H1 (cell line): ENCODE measurements around the gene TWIST2. TPM values are rescaled to one million over a fixed set of nuclear protein-coding genes. Genes with fewer than 3 reads are reported as not detected.

Source experiments
- CTCF ChIA-PET: fragments of 300-600 bp; sonication (Branson Sonifier 250); formaldehyde crosslinking; loops from one replicate; lab custom pipeline; 2021; ENCODE audit not compliant: partially characterized antibody; lab: Charles Lee
- POLR2A ChIA-PET: fragments of 300-600 bp; sonication (Branson Sonifier 250); formaldehyde crosslinking; loops from one replicate; lab custom pipeline; 2021; ENCODE audit warnings: inconsistent platforms; ENCODE audit not compliant: partially characterized antibody; lab: Charles Lee
- DNase-seq, 2 experiments: peaks; one replicate each; pipeline versions ENCODE4 v3.0.0 to v3.0.0-alpha.2; 2010 to 2022; ENCODE audit warnings: low spot score in 2 of 2, low read depth in 1 of 2, mixed read lengths in 1 of 2
- FAIRE-seq: peaks from 2 replicates; lab custom pipeline; 2011; peaks lifted over from hg19 to GRCh38; lab: Jason Lieb, UNC
- H2AFZ ChIP-seq: 2 replicates; pipeline ENCODE4 v1.8.1; 2012; ENCODE audit warnings: low read length, inconsistent platforms
- H2AK5ac ChIP-seq: 2 replicates; pipeline ENCODE4 v1.6.1; 2013; ENCODE audit warnings: low read depth, low read length
- H2BK120ac ChIP-seq: replicated peaks from 2 replicates; pipeline ENCODE3; 2013; ENCODE audit warnings: low read depth, low read length, inconsistent platforms
- H2BK12ac ChIP-seq: 2 replicates; pipeline ENCODE4 v1.6.1; 2013; ENCODE audit warnings: low read depth, low read length
- H2BK15ac ChIP-seq: 2 replicates; pipeline ENCODE4 v1.6.1; 2013; ENCODE audit warnings: low read length
- H2BK20ac ChIP-seq: 2 replicates; pipeline ENCODE4 v1.6.1; 2013; ENCODE audit warnings: low read length
- H2BK5ac ChIP-seq: 2 replicates; pipeline ENCODE4 v1.6.1; 2013; ENCODE audit warnings: low read depth, low read length
- H3K14ac ChIP-seq: 2 replicates; pipeline ENCODE4 v1.6.1; 2013; ENCODE audit warnings: inconsistent platforms; ENCODE audit not compliant: insufficient read length
- H3K18ac ChIP-seq: 2 replicates; pipeline ENCODE4 v1.6.1; 2013; ENCODE audit warnings: low read length; ENCODE audit errors: extremely low read depth
- H3K23ac ChIP-seq: 2 replicates; pipeline ENCODE4 v1.6.1; 2013; ENCODE audit warnings: inconsistent platforms; ENCODE audit not compliant: insufficient read length
- H3K23me2 ChIP-seq: 2 replicates; pipeline ENCODE4 v1.6.1; 2013; ENCODE audit warnings: low read depth, low read length
- H3K27ac ChIP-seq: 2 replicates; pipeline ENCODE4 v1.6.1; 2011; ENCODE audit warnings: low read depth, low read length, inconsistent platforms
- H3K27me3 ChIP-seq, 4 experiments: replicated peaks in 1 of 4; 1 replicate in 1 of 4; 2 replicates in 3 of 4; pipeline versions ENCODE4 v1.6.1 to v1.8.1; 2011 to 2013; ENCODE audit warnings: low read length in 3 of 4, mild to moderate bottlenecking in 3 of 4, inconsistent platforms in 2 of 4, mixed read lengths in 2 of 4, moderate library complexity in 1 of 4; ENCODE audit not compliant: control insufficient read depth in 3 of 4, insufficient read depth in 3 of 4; ENCODE audit errors: extremely low read depth in 1 of 4
- H3K36me3 ChIP-seq, 4 experiments: 2 replicates each; pipeline versions ENCODE4 v1.6.1 to v1.8.1; 2011 to 2013; ENCODE audit warnings: mild to moderate bottlenecking in 4 of 4, low read length in 3 of 4, moderate library complexity in 2 of 4, control low read depth in 1 of 4, inconsistent platforms in 1 of 4; ENCODE audit not compliant: insufficient read depth in 4 of 4, control insufficient read depth in 2 of 4
- H3K4ac ChIP-seq: replicated peaks from 2 replicates; pipeline ENCODE3; 2013; ENCODE audit warnings: low read length, low read depth, mixed read lengths, inconsistent platforms; ENCODE audit not compliant: insufficient read length
- H3K4me1 ChIP-seq, 4 experiments: replicated peaks in 1 of 4; 1 replicate in 1 of 4; 2 replicates in 3 of 4; pipeline versions ENCODE4 v1.6.1 to v1.8.1; 2011 to 2013; ENCODE audit warnings: low read length in 3 of 4, inconsistent platforms in 2 of 4, mixed read lengths in 1 of 4; ENCODE audit not compliant: insufficient read depth in 4 of 4, control insufficient read depth in 3 of 4
- H3K4me2 ChIP-seq, 2 experiments: 2 replicates each; pipeline versions ENCODE4 v1.6.1 to v1.8.1; 2011 to 2013; ENCODE audit warnings: low read depth in 2 of 2, low read length in 2 of 2, control low read depth in 1 of 2, inconsistent platforms in 1 of 2, mild to moderate bottlenecking in 1 of 2; ENCODE audit not compliant: insufficient read depth in 1 of 2
- H3K4me3 ChIP-seq, 4 experiments: fragments of 200-600, 300-600 bp in 1 of 4; sonication (generic), shearing (Covaris generic), sonication (Bioruptor Twin) in 1 of 4; 2 replicates each; pipeline versions ENCODE4 v1.5.1 to v1.8.1; 2011 to 2016; ENCODE audit warnings: low read length in 4 of 4, low read depth in 3 of 4, control low read depth in 2 of 4, inconsistent platforms in 2 of 4, mild to moderate bottlenecking in 2 of 4, mixed read lengths in 1 of 4, moderate library complexity in 1 of 4; ENCODE audit not compliant: insufficient read depth in 2 of 4; ENCODE audit errors: extremely low read depth in 1 of 4
- H3K56ac ChIP-seq: replicated peaks from 2 replicates; pipeline ENCODE3; 2013; ENCODE audit warnings: low read depth, mild to moderate bottlenecking, mixed read lengths, low read length, inconsistent platforms; ENCODE audit not compliant: insufficient read length
- H3K79me1 ChIP-seq: 2 replicates; pipeline ENCODE4 v1.6.1; 2013; ENCODE audit warnings: low read depth, low read length, control low read depth
- H3K79me2 ChIP-seq, 2 experiments: 2 replicates each; pipeline versions ENCODE4 v1.6.1 to v1.8.1; 2012 to 2013; ENCODE audit warnings: low read length in 2 of 2, mild to moderate bottlenecking in 2 of 2, inconsistent platforms in 1 of 2; ENCODE audit not compliant: insufficient read depth in 2 of 2, control insufficient read depth in 1 of 2
- H3K9ac ChIP-seq, 4 experiments: replicated peaks in 1 of 4; 1 replicate in 1 of 4; 2 replicates in 3 of 4; pipeline versions ENCODE4 v1.6.1 to v1.8.1; 2011 to 2013; ENCODE audit warnings: low read depth in 3 of 4, low read length in 3 of 4, control low read depth in 2 of 4, mild to moderate bottlenecking in 2 of 4, moderate library complexity in 2 of 4, inconsistent platforms in 1 of 4; ENCODE audit errors: extremely low read depth in 1 of 4
- H3K9me3 ChIP-seq, 2 experiments: 2 replicates each; pipeline versions ENCODE4 v1.6.1 to v1.8.1; 2012 to 2013; ENCODE audit warnings: mild to moderate bottlenecking in 2 of 2, moderate library complexity in 2 of 2, control low read depth in 1 of 2, inconsistent platforms in 1 of 2, low read depth in 1 of 2, low read length in 1 of 2, mixed read lengths in 1 of 2; ENCODE audit not compliant: insufficient read depth in 2 of 2
- H4K20me1 ChIP-seq, 2 experiments: replicated peaks in 1 of 2; 2 replicates each; pipeline versions ENCODE3 to v1.8.1; 2011 to 2013; ENCODE audit warnings: inconsistent platforms in 2 of 2, low read length in 2 of 2, mild to moderate bottlenecking in 1 of 2; ENCODE audit not compliant: insufficient read depth in 2 of 2, control insufficient read depth in 1 of 2
- H4K5ac ChIP-seq: 2 replicates; pipeline ENCODE4 v1.6.1; 2013; ENCODE audit warnings: low read length, low read depth, mixed read lengths, inconsistent platforms; ENCODE audit not compliant: insufficient read length
- H4K8ac ChIP-seq: 2 replicates; pipeline ENCODE4 v1.8.0; 2013; ENCODE audit warnings: mild to moderate bottlenecking, moderate library complexity, low read length, inconsistent platforms; ENCODE audit not compliant: insufficient read depth; ENCODE audit errors: extremely low read depth
- H4K91ac ChIP-seq: replicated peaks from 2 replicates; pipeline ENCODE3; 2013; ENCODE audit warnings: low read length, mixed read lengths, inconsistent platforms; ENCODE audit not compliant: insufficient read length
- CBX5 ChIP-seq: fragments of 300-800, 300-1000 bp; sonication (generic); IDR thresholded peaks from 2 replicates; pipeline ENCODE4 v1.7.1; 2016; ENCODE audit warnings: antibody characterized with exemption, low read length, low read depth
- CEBPB ChIP-seq: IDR thresholded peaks from 2 replicates; pipeline ENCODE4 v1.6.1; 2012; ENCODE audit warnings: low read depth, low read length
- EZH2 ChIP-seq: fragments of 200-600 bp; sonication (generic); IDR thresholded peaks from 2 replicates; pipeline ENCODE4 v1.7.1; 2012; ENCODE audit warnings: low read depth, mild to moderate bottlenecking, moderate library complexity, low read length, inconsistent platforms; ENCODE audit not compliant: severe bottlenecking
- HDAC2 ChIP-seq, 2 experiments: fragments of 300-600 bp in 1 of 2; sonication (generic) in 1 of 2; IDR thresholded peaks; 2 replicates each; pipeline ENCODE4 v1.6.1; 2011 to 2012; ENCODE audit warnings: low read depth in 2 of 2, low read length in 2 of 2, mild to moderate bottlenecking in 2 of 2, moderate library complexity in 2 of 2, borderline replicate concordance in 1 of 2, inconsistent platforms in 1 of 2
- JUN ChIP-seq: IDR thresholded peaks from 2 replicates; pipeline ENCODE4 v1.6.1; 2011; ENCODE audit warnings: low read depth, mild to moderate bottlenecking, improper control_type of control experiment, low read length
- JUND ChIP-seq: IDR thresholded peaks from 2 replicates; pipeline ENCODE4 v1.6.1; 2011; ENCODE audit warnings: mild to moderate bottlenecking, improper control_type of control experiment, low read length
- NANOG ChIP-seq: IDR thresholded peaks from 2 replicates; pipeline ENCODE4 v1.6.1; 2011; ENCODE audit warnings: low read length, low read depth, mild to moderate bottlenecking, inconsistent platforms; ENCODE audit not compliant: insufficient read depth, poor library complexity, severe bottlenecking
- RAD21 ChIP-seq, 2 experiments: IDR thresholded peaks in 1 of 2; conservative IDR thresholded peaks in 1 of 2; 2 replicates each; pipeline ENCODE4 v1.6.1; 2011; ENCODE audit warnings: low read depth in 2 of 2, low read length in 2 of 2, improper control_type of control experiment in 1 of 2, inconsistent platforms in 1 of 2, mild to moderate bottlenecking in 1 of 2, moderate library complexity in 1 of 2
- SP2 ChIP-seq: IDR thresholded peaks from 2 replicates; pipeline ENCODE4 v1.6.1; 2012; ENCODE audit warnings: mild to moderate bottlenecking, low read length, inconsistent platforms
- WGBS, 2 experiments: shearing (Covaris generic) in 1 of 2; methylation state at CpG; one replicate each; pipeline versions ENCODE4 v1.1.6 to v1.1.7; 2013 to 2015; ENCODE audit warnings: low lambda C conversion rate in 2 of 2, mixed read lengths in 2 of 2, inconsistent platforms in 1 of 2, low coverage in 1 of 2, missing lambda C conversion rate in 1 of 2; ENCODE audit not compliant: insufficient replicate concordance in 2 of 2, insufficient coverage in 1 of 2, insufficient read length in 1 of 2; ENCODE audit errors: extremely low coverage in 1 of 2, missing lambda C conversion rate in 1 of 2; 5-methylcytosine and 5-hydroxymethylcytosine counted together
- polyA plus RNA-seq, 7 experiments: library from polyadenylated mRNA; depleted of rRNA in 3 of 7; stranded (reverse) in 5 of 7; unstranded in 2 of 7; fragments of >200 nt in 5 of 7; fragments of 200-250 nt in 2 of 7; gene quantifications; 1 replicate in 5 of 7; 2 replicates in 1 of 7; 4 replicates in 1 of 7; pipeline versions ENCODE4 v1.2.1 to v1.2.3, GENCODE V29; 2011 to 2013; ENCODE audit warnings: missing spikeins in 2 of 7, mixed read lengths in 2 of 7
- total RNA-seq: library from RNA; stranded (reverse); fragmentation: NEBNext Ultra II Directional; extraction: Animal tissue kit (Norgen Biotek cat#: 25700); gene quantifications from 2 replicates; pipeline ENCODE4 v1.2.1, GENCODE V29; 2021

The TWIST2 gene
- total and polyA plus RNA-seq, 2 of the 8 experiments (the other 6 are each of a cell fraction or from before 2014, with no cell fraction given) = 2.6 to 4.3 TPM

DNA sequence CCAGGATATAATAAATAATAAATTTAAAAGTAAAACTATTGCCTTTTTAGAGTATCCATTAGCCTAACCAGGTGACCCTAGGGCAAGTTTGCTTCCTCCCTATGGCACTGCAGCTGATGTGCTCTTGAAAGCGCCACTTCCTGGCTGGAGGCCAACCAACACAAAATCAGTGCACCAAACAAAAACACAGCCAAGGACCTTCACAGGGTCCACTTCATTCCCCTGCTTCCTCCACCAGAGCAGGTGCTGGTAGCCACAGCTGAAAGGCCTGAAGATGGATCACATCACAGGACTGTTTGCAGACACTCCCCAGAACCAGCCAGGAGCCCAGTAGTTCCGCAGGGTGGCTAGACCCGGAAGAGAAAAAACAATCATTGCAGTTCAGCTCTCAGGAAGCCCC lies 108.8 kb downstream of the TWIST2 start:
- POLR2A ChIA-PET = no interaction called here
- no peak overlapping the region for H3K23ac ChIP-seq
- no peak overlapping the region for H2AFZ ChIP-seq

More for the DNA sequence above, 108.8 kb downstream of the TWIST2 start:
- Histone ChIP-seq H3K14ac (no peak overlapping the region), H3K23me2 (no peaks in the 10 kb centered on the region), H2AK5ac (no peak overlapping the region), H2BK20ac (no peak overlapping the region), H3K79me1 (no peaks in the 10 kb centered on the region), H3K9ac (no peak overlapping the region), H2BK12ac (no peak overlapping the region), H4K8ac (no peak overlapping the region), H4K20me1 (no peaks in the 10 kb centered on the region), H3K4me3 (no peak overlapping the region), H4K5ac (no peak overlapping the region), H4K91ac (no peak overlapping the region), H2BK5ac (no peak overlapping the region), H2BK15ac (no peak overlapping the region), H3K4me1 (no peaks in the 10 kb centered on the region), H3K9me3 (no peaks in the 10 kb centered on the region), H3K27me3 (no peaks in the 10 kb centered on the region), H3K56ac (no peak overlapping the region), H3K79me2 (no peaks in the 10 kb centered on the region), H3K36me3 (no peaks in the 10 kb centered on the region), H3K4ac (no peak overlapping the region), H3K4me2 (no peak overlapping the region), H3K27ac (no peak overlapping the region), H2BK120ac (no peak overlapping the region), H3K18ac (no peak overlapping the region)
- CTCF ChIA-PET = no interaction called here
- no peak for FAIRE-seq
- DNase-seq = no peak
- TF ChIP-seq RAD21 (IDR thresholded peaks at IDR 0.05 in 1 of 2, conservative IDR thresholded peaks at IDR 0.05 in 1 of 2; ENCODE audit: low read depth in 2 of 2, low read length in 2 of 2) (no peak), SP2 (no peak), HDAC2 (IDR thresholded peaks at IDR 0.05; ENCODE audit: borderline replicate concordance in 1 of 2, low read depth in 2 of 2, low read length in 2 of 2) (no peak), JUND (no peak), JUN (no peak), NANOG (no peak), CBX5 (no peak), EZH2 (no peak), CEBPB (no peak)
- 85% methylated on average over 3 of the region's 3 CpGs; no CpG with 5 or more reads in 1 of the 2 experiments for WGBS, 2 experiments
